ENCODE measurements around the gene CHMP1A.

CHMP1A gene

DNA sequence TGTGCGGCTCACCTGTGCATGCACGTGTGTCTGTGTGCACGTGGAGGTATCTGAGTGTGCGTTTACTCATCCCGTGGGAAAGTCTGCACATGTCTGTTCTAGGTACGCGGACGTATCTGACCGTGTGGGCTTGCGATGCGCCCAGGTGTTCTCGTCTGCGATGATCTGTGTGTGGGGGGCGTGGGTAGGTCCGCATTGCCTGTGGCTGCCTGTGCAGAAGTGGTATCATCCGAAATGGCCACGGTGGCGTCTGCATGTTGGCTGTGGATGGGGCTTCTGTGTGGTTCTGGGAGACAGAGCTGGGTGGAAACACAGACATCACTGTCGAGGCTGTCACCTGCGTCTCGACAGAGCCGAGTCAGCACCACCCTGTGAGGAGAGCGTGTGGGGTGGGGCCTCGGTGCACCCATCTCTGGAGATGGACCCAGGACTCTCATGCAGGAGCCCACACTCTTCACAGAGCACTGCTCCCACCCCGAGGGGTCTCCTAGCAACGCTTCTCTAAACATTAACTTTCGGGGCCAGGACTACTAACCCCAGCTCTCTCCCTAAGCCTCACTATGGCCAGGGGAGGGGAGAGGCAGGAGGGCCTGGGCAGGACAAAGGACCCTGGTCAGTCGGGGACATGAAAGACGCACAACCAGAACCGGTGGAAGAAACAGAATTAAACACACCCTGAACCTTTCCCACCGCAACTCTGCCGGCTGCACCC lies 35.7 kb downstream of the CHMP1A start:
- no peak for DNase-seq

- DNase-seq, result no peak
Measured at GRCh38 chr16:89621136-89621697, 36.3 kb downstream of the CHMP1A start.

DNA sequence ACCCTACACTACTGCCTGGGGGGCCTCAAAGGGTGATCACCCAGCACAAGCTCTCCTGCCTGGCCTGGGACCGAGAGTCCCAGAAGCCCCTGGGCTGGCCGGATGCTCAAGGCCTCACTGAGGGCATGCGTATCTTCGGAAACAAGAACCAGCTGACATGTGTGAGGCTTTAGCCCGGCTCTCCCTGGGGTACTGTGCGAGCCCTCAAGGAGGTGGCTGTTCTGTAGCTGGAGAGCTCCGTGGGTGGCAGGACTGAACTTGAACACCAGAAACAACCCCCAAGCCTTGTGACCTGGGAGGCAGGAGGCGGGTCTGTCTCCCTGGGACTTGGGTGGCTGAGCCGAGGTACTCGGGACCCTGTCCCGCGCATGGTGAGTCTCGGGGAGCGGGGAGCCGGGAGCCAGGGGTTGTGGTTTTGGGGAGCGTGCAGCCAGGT lies 37.1 kb downstream of the CHMP1A start:
- no peak for DNase-seq

DNA sequence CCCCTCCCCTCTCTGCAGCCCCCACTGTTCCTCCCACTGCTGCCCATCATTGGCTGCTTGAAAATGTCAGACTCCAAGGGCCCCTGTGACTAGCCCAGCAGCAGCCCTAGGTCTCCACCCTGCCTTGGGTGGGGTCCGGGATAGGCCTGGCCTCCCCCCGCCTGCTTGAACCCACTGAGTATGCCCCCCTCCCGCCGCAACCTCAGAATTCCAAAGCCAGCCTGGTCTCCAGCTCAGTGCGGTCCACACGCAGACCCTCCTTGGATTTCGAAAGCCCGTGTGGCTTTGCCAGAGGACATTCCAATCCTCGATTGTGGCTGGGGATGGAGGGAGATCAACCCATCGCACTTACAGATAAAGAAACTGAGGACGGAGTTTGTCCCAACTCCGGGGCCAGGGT lies 37.7 kb downstream of the CHMP1A start:
- no peak for DNase-seq

DNA sequence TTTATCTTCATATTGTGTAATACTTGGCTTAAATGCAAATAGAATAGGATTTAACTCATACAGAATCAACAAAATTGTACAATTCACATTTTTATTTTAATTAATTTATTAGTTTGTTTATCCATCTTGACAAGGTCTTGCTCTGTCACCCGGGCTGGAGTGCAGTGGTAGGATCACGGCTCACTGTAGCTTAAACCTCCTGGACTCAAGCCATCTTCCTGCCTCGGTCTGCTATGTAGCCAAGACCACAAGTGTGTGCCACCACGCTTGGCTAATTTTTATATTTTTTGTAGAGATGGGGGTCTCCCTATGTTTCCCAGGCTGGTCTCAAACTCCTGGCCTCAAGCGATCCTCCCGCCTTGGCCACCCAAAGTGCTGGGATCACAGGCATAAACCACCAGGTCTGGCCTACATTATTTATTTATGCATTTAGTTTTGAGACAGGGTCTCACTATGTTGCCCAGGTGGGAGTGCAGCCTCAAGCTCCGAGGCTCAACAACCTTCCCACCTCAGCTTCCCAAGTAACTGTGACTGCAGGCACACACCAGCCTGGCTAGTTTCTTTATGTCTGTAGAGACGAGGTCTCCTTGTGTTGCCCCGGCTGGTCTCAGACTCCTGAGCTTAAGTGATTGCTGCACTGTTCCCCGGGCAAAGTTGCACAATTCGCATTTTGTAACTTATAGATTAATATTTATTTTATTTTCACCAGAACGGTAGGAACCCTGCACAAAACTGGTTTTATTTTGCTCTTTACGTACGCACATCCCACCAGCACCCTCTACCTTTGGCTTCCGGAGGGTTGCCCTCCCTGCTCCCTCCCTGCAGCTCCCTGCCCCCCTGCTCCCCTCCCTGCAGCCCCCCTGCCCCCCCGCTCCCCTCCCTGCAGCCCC lies 39.2 kb downstream of the CHMP1A start:
- no peak for DNase-seq

GRCh38 chr16:89617036-89617435 lies 40.5 kb downstream of the CHMP1A start:
- DNase-seq, result no peak

DNA sequence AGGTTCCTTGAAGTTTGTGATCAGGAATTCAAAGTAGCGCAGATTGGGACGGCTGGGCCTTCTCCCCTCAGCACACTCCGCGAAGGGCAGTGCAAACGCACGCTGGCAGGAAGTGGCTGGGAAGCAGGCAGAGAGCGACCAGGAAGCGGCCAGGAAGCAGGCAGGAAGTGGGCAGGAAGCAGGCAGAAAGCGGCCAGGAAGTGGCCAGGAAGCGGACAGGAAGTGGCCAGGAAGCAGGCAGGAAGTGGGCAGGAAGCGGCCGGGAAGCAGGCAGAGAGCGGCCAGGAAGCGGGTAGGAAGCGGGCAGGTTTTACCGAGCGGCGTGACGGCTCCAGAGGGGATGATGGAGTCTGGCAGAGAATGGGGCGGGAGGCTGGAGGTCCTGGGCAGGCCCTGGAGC lies 40.9 kb downstream of the CHMP1A start:
- DNase-seq, result no peak

DNA sequence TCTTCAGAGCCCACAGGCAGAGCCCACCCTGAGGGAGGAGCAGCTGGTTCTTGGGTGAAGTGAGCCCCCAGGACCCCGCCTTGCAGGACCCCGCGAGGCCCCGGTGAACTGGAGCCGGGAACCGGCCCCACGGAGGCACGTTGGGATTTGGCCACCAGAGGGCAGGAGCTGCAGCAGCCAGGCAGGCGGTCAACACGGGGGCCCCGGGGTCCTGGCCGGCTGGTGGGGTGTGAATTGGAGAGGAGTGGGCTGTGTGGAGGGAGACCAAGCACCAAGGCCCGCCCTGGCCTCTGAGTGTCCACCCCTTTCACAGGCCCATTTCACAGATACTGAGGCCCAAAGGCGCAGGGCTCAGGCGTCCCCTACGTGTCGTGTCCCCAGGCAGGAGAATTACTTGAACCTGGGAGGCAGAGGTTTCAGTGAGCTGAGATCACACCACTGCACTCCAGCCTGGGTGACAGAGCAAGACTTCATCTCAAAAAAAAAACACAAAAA lies 41.9 kb downstream of the CHMP1A start:
- DNase-seq, result no peak

- no peak for DNase-seq
Measured at GRCh38 chr16:89615176-89615575, 42.3 kb downstream of the CHMP1A start.

DNA sequence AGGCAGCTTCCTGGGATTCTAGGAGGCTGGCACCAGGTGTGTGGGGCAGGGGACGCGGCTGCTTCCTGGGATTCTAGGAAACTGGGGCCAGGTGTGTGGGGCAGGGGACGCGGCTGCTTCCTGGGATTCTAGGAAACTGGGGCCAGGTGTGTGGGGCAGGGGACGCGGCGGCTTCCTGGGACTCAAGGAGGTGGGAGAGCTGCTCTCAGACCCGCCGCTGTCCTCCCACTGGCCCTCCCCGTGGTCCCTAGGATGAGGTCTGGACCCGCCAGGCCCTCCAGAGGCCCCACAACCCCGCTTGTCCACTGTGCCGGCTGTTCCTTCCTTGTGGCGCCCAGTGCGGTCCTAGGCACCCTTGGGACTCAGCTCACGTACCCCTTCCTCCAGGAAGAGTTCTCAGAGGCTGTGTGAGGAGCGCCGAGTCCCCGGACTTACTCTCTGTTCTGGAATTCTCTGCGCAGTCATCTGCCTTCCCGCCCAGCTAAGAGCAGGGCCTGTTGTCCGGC lies 43.5 kb downstream of the CHMP1A start:
- DNase-seq, result no peak

DNA sequence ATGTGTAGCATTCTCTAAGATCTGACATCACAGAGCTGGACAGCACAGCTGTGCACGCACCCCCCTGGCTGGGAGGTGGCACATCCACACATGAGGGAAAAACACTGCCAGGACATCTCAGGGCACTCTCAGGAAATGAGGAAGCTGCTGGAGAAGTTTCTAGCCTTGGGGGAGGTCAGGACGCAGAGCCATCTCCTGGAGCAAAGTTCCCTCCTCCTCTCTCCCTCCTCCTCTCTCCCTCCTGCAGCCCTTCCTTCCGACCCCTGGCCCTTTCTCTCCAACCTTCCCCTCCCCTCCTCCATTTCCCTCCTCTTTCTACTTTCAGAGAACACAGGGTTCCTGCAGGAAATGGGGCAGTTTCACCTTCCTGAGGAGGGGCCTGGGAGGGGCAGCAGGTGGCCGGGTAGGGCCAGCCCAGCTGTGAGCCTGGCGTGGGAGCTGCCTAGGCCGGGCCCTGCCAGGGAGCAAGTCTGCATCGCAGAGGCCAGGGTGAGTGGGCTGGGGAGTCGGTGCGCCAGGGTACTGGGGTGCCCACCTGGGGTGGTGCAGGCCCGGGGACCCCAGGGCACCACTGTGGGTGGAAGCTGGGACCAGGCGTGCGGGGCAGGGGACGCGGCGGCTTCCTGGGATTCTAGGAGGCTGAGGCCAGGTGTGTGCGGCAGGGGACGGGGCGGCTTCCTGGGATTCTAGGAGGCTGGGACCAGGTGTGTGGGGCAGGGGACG lies 44.1 kb downstream of the CHMP1A start, which contains the start of gene DPEP1:
Gene DPEP1 (plus strand): TSS at position 412 of the 723 bp plus-strand sequence. CDS start 16,769 bp downstream, outside the sequence.
- DNase-seq, result no peak

DNA sequence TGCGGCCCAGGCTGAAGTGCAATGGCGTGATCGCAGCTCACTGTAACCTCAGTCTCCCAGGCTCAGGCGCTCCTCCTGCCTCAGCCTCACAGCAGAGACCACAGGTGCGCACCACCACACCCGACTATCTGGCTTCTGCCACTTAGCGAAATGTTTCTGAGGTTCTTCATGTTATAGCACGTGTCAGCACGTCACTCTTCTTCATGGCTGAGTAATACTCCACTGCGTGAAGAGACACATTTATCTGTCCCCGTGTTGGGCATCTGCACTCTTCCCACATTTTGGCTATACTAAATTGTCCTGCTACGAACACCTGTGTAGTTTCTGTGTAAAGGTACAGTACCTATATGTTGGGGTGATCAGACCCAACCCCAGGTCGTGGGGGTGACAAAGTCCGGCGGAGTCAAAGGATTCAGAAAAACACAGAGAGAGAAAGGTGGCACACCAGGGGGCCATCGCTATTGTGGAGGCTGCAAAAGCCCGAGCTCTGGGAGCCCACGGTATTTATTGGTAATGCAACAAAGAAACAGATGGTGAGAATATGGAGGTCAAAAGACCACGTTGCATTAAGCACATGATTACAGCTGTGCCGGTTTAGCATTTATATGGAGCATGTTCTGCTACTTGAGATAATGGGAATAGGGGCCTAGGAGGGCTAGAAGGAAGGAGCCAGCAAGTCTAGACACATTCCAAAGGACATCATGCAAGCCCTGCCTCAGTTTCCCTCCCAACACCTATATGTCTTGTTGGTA lies 44.9 kb downstream of the CHMP1A start:
- no peak for DNase-seq

- DNase-seq, result no peak
Measured at GRCh38 chr16:89610108-89610453, 47.4 kb downstream of the CHMP1A start.

- DNase-seq, result no peak
Measured at GRCh38 chr16:89607937-89608740, 49.4 kb downstream of the CHMP1A start.

DNA sequence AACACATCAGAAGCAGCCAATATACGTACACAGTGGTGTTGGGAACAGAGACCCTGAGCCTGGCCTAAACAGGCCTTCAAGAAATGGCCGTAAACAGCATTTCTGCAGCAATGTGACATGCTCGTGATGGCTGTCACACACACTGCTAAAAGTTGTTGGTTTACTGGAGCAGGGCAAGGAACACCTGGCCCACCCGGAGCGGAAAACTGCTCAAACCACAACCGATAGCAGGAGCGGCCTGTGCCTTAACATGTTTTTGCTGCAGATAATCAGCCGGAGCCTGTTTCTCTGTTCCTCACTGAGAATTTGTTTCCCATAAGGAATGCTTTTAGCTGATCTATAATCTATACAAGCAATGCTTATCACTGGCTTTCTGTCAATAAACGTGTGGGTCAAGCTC lies 50.1 kb downstream of the CHMP1A start:
- DNase-seq, result no peak

GRCh38 chr16:89606006-89606405 lies 51.5 kb downstream of the CHMP1A start:
- DNase-seq, result no peak

DNA sequence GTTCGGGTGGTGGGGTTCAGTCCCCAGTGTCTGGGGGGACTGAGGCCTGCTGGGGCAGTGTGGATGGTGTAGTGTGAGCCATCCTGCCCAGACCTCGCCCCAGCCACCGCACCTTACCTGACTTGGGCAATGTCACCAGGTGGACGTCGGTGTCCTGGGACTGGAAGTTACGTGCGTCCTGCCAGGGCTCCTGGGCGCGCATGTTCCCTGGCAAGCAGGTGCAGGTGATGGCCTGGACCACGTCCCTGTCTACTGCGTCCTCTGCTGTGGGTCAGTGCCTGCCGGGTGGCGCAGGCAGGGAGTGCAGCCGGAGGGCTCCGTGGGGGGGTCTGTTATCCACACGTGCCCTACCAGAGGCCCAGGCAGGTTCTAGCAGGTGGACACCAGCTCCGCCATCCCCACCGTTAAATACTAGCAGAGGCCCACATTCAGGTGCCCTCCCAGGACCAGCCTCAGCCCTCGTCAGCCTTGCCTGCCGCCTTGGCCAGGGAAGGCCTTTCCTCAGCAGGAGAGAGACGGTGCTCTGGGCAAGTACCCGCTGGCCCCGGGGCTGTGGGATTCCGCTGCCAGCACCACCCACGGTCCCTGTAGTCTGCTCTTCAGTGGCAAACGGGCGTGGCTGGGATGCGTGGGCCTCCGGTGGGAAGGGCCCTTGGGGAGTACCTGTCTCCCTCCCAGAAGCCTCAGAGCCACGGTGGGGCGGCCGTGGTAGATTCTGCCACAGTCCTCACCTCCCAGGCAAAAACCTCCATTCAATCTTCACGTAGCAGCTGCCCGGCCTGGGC lies 52.1 kb downstream of the CHMP1A start:
- DNase-seq, result no peak

- no peak for DNase-seq
Measured at GRCh38 chr16:89604764-89605163, 52.7 kb downstream of the CHMP1A start.

GRCh38 chr16:89602952-89603590 lies 54.4 kb downstream of the CHMP1A start:
- DNase-seq, result no peak
